Activated CD8-positive, alpha-beta memory T cell treated with anti-CD3 and anti-CD28 coated beads, Interleukin-2, amount 10 ng/mL, durations not matched to agents 7 days and 5 days (primary cell): ENCODE data around the gene ATOX1. TPM values are rescaled to one million over a fixed set of nuclear protein-coding genes. Genes with fewer than 3 reads are reported as not detected.
A peak's percentile ranks its signal among the peaks of the same experiment; 100 is the strongest.
"Not testable (repeated sequence)": the region's sequence is repeated elsewhere in the genome, so short reads cannot be mapped to it uniquely, and the experiment has no call there.

Experiments
- ATAC-seq: fragments of 150-1000 bp; cut with Tn5 transposase; one replicate; pipeline ENCODE4 v1.10.0; 2021; ENCODE audit warnings: moderate library complexity
- CTCF ChIA-PET: fragments of 350-600 bp; sonication (Branson Sonifier 250); formaldehyde crosslinking; loops from one replicate; lab custom pipeline; 2021; ENCODE audit warnings: antibody characterized with exemption; lab: Charles Lee
- DNase-seq: peaks from one replicate; pipeline ENCODE4 v3.0.0-alpha.2; 2020
- H3K27ac Mint-ChIP-seq: one replicate; pipeline ENCODE4 v1.8.0; 2021; ENCODE audit warnings: mild to moderate bottlenecking, mixed read lengths
- H3K27me3 Mint-ChIP-seq: one replicate; pipeline ENCODE4 v1.8.0; 2021; ENCODE audit warnings: mixed read lengths
- H3K36me3 Mint-ChIP-seq: one replicate; pipeline ENCODE4 v1.8.0; 2021; ENCODE audit warnings: mild to moderate bottlenecking, mixed read lengths
- H3K4me1 Mint-ChIP-seq: one replicate; pipeline ENCODE4 v1.8.0; 2021; ENCODE audit warnings: mixed read lengths
- H3K4me3 Mint-ChIP-seq: one replicate; pipeline ENCODE4 v1.8.0; 2021; ENCODE audit warnings: mild to moderate bottlenecking, moderate library complexity, mixed read lengths
- H3K9me3 Mint-ChIP-seq: one replicate; pipeline ENCODE4 v1.8.0; 2022; ENCODE audit warnings: low read depth, mixed read lengths
- total RNA-seq, 2 experiments: library from RNA; stranded (reverse); gene quantifications; one replicate each; pipeline ENCODE4 v1.2.3, GENCODE V29; 2021

ATOX1 gene
- 10 to 100 TPM; 72.6 to 78.1 TPM for total RNA-seq

DNA sequence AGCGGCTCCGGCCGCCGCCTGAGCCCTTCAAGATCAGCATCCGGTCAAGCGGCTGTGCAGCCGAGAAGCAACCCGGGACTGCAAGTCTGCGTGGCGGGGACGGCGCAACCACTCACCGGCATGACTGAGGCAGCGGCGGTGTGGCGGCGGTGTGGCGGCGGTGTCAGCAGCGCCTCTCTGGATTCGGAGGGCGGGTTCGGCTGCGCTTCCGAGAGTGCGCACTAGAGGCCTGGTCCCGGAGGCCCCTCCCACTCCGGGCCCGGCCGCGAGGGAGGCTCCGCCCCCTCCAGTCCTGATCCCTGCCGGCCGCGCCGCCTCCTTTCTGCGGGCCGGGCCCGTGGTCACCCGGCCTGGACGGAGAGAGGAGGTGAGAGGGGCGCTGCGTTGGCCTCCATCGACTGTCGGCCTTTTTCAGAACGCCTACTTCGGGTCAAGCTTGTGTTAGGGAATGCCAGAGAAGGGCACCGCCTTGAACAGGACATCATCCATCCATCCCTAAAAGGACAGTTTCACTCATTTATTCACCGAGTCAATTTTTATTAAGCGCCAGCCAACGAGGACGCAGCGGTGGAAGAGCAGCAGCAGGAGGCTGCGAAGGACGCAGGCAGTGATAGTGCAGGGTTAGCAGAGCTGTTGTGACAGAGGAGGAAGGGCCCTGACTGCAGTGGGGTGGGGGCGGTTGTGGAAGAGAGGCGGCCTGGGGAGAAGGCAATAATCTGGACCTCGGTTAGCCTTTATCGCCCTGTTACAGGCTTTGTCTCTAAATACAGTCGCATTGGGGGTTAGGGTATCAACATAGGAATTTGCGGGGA is at the start of gene ATOX1:
Gene ATOX1 (minus strand): TSS at position 202 of the 812 bp plus-strand sequence. CDS start 80 bp downstream, at position 122.
- DNase-seq (peak; percentile 93), ATAC-seq (peak; percentile 98)
- Mint-ChIP-seq H3K4me3 (peak within 1 kb of the TSS; percentile 90), H3K27ac (peak within 1 kb of the TSS; percentile 90), H3K27me3 (no peaks in the 10 kb centered on the region), H3K9me3 (no peaks in the 10 kb centered on the region), H3K4me1 (peaks cover 31% of the 10 kb centered on the region), H3K36me3 (peaks cover 4% of the 10 kb centered on the region)
- CTCF ChIA-PET, result interaction anchor here (0.6 to 6.1 kb wide), 5 partner anchors 13 to 311 kb away, joined by 3 to 33 read pairs (median 6); partner anchors contain the start of genes G3BP1 and SLC36A1

DNA sequence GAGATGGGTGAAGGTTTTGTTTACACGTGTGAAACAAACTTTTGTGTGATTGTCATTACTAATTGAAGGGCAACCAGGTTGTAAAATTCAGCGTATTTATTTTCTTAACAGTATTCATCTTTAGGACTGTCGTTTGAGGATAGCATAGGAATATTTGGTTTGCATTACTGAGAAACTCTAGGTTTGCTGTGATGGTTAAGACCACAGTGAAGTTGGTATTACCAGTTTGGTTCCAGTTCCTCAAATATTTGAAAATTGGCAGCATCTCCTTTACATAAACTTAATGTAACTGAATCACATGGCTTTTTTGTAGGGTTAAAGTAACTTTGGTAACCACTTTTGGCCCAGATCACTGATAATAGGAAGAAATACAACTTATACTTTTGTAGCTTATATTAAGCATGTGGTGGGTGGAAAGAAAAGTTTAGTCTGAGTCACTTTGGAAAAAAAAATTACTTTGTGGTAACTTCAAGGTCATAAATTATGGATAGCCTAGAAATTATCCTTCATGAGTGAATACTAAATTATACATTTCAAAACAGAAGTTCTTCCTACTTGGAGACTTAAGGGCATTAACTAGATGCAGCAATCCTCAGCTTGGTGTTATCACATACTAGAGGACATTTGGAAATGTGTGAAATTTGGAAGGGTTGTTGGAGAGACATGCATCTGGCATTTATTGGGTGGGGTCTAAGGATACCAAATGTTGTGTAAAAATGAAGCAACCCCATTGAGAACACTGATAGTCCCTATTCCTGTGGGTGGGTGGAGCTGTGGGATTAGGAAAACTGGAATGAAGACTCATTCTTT is 47.2 kb upstream of the ATOX1 start:
- ATAC-seq, result no peak
- DNase-seq, result no peak
- Mint-ChIP-seq H3K27ac (no peak overlapping the region), H3K36me3 (peaks cover 76% of the 10 kb centered on the region), H3K4me1 (peaks cover 19% of the 10 kb centered on the region), H3K4me3 (no peak overlapping the region), H3K27me3 (no peaks in the 10 kb centered on the region), H3K9me3 (no peaks in the 10 kb centered on the region)
- CTCF ChIA-PET, result interaction anchor here (1.4 to 1.7 kb wide), 2 partner anchors 11 to 20 kb away, joined by 5 to 7 read pairs; no protein-coding TSS in a partner anchor

DNA sequence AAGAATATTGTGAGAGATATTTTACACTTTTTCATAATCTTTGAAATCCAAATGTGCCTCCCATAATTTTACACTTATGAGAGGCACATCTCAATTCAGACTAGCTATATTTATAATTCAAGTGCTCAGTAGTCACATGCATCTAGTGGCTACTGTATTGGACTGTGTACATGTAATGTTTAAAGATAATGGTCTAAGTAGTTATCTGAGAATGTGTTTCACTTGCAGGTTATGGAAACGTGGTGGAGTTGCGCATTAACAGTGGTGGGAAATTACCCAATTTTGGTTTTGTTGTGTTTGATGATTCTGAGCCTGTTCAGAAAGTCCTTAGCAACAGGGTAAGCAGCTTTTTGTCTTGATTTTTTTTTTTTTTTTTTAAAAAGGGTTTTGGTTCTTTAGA is 42.1 kb upstream of the ATOX1 start:
- DNase-seq, result no peak
- Mint-ChIP-seq H3K36me3 (peaks cover 67% of the 10 kb centered on the region), H3K4me1 (peaks cover 22% of the 10 kb centered on the region), H3K27me3 (no peaks in the 10 kb centered on the region), H3K27ac (no peak overlapping the region), H3K4me3 (no peak overlapping the region), H3K9me3 (no peaks in the 10 kb centered on the region)
- CTCF ChIA-PET, result interaction anchor here (1.8 kb wide), 1 partner anchor 25 kb away, joined by 6 read pairs; no protein-coding TSS in a partner anchor
- ATAC-seq, result no peak

- Mint-ChIP-seq H3K27me3 (no peaks in the 10 kb centered on the region), H3K4me1 (peaks cover 28% of the 10 kb centered on the region), H3K4me3 (no peak overlapping the region), H3K9me3 (no peaks in the 10 kb centered on the region), H3K27ac (peak overlapping the region; percentile 67), H3K36me3 (peaks cover 66% of the 10 kb centered on the region)
- DNase-seq (no peak), ATAC-seq (peak; percentile 58)
- CTCF ChIA-PET, result interaction anchor here (1.0 to 1.8 kb wide), 2 partner anchors 11 to 26 kb away, joined by 3 to 6 read pairs; no protein-coding TSS in a partner anchor
These were observed 41.0 kb upstream of the ATOX1 start for GRCh38 chr5:151799407-151799806.

DNA sequence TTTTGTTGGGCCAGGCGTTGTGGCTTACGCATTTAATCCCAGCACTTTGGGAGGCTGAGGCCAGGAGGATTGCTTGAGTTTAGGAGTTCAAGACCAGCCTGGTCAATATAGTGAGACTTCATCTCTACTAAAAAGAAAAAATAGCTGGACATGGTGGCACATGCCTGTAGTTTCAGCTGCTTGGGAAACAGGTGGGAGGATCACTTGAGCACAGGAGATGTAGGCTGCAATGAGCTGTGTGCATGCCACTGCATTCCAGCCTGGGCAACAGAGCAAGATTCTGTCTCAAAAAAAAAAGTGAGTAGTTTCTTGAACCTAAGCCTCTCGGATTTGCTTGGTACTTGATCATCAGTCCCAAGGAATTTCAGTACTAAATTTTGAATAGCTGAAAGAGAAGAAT is 40.2 kb upstream of the ATOX1 start:
- Mint-ChIP-seq H3K27me3 (no peaks in the 10 kb centered on the region), H3K4me3 (no peak overlapping the region), H3K27ac (peak overlapping the region; percentile 51), H3K36me3 (peaks cover 67% of the 10 kb centered on the region), H3K9me3 (no peaks in the 10 kb centered on the region), H3K4me1 (peaks cover 34% of the 10 kb centered on the region)
- DNase-seq (no peak), ATAC-seq (no peak)
- CTCF ChIA-PET, result no interaction called here

DNA sequence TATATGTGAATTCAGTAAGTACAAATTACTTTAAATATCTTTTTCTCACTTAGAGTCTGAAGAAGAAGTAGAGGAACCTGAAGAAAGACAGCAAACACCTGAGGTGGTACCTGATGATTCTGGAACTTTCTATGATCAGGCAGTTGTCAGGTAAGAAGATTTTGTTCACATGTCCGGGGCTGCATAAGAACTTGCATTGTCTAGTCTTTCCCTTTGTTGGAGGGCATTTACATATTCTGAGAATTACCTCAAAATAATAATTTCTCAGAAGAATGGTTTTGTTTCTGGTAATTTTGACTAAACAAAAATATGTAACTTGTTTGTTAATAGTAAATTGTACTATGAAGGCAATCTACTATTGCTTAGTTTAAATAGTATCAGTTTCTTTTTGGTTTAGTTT is 37.0 kb upstream of the ATOX1 start:
- Mint-ChIP-seq H3K9me3 (no peaks in the 10 kb centered on the region), H3K4me1 (peaks cover 37% of the 10 kb centered on the region), H3K27me3 (no peaks in the 10 kb centered on the region), H3K27ac (no peak overlapping the region), H3K36me3 (peaks cover 67% of the 10 kb centered on the region), H3K4me3 (no peak overlapping the region)
- ATAC-seq, result no peak
- CTCF ChIA-PET, result no interaction called here
- DNase-seq, result no peak

DNA sequence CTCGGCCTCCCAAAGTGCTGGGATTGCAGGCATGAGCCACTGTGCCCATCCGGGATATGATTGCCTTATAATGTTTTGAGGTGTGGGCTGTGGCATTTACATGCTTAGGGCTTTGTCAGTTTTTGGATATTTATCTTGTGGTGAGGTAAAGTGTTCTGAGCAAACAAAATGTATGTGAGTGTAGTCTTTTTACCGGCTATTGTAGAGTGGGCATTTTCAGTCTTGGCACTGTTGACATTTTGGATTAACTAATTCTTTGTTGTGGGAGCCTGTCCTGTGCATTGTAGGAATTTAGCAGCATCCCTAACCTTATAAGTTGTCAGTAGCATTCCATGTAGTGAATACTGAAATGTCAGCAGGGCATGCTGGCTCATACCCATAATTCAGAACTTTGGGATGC is 34.9 kb upstream of the ATOX1 start:
- Mint-ChIP-seq H3K27ac (no peak overlapping the region), H3K4me1 (peaks cover 26% of the 10 kb centered on the region), H3K36me3 (peaks cover 64% of the 10 kb centered on the region), H3K4me3 (no peak overlapping the region), H3K27me3 (no peaks in the 10 kb centered on the region), H3K9me3 (no peaks in the 10 kb centered on the region)
- DNase-seq (no peak), ATAC-seq (no peak)
- CTCF ChIA-PET, result no interaction called here

DNA sequence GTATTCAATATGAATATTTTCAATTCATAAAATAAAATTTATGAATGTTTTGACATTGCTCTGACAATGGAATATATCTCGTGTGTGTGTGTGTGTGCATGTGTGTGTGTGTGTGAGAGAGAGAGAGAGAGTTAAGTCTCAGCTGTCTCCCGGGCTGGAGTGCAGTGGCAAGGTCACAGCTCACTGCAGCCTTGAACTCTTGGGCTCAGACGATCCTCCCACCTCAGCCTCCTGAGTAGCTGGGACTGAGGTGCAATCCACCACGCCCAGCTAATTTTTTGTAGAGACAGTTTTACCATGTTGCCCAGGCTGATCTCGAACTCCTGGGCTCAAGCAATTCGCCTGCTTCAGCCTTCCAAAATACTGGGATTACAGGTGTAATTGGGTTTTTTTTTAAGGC is 29.4 kb upstream of the ATOX1 start:
- H3K27ac Mint-ChIP-seq, result no peak overlapping the region
- CTCF ChIA-PET, result no interaction called here
- H3K9me3 Mint-ChIP-seq, result no peaks in the 10 kb centered on the region
- DNase-seq (no peak), ATAC-seq (no peak)
- H3K36me3 Mint-ChIP-seq, result peaks cover 45% of the 10 kb centered on the region
- H3K4me3 Mint-ChIP-seq, result no peak overlapping the region
- peaks cover 27% of the 10 kb centered on the region for H3K4me1 Mint-ChIP-seq
- no peaks in the 10 kb centered on the region for H3K27me3 Mint-ChIP-seq

DNA sequence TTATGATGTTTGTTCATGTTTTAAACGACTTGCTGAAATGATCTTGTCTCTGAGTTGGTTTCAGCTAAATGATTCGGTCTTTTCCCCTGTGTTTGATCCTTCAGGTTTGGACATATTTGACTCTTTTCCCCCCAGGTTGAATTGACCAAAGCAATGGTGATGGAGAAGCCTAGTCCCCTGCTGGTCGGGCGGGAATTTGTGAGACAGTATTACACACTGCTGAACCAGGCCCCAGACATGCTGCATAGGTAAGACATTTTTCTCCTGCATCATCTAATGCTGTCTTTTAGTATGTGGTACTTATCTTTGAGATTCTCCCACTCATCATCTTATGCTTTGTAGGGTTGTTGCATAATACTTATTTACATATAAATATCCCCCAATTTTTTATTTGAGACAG is 28.0 kb upstream of the ATOX1 start:
- H3K4me1 Mint-ChIP-seq, result peaks cover 33% of the 10 kb centered on the region
- H3K27me3 Mint-ChIP-seq, result no peaks in the 10 kb centered on the region
- CTCF ChIA-PET, result no interaction called here
- H3K36me3 Mint-ChIP-seq, result peaks cover 39% of the 10 kb centered on the region
- ATAC-seq, result no peak
- no peak overlapping the region for H3K4me3 Mint-ChIP-seq
- DNase-seq, result no peak
- peak overlapping the region; percentile 6 for H3K27ac Mint-ChIP-seq
- H3K9me3 Mint-ChIP-seq, result no peaks in the 10 kb centered on the region

DNA sequence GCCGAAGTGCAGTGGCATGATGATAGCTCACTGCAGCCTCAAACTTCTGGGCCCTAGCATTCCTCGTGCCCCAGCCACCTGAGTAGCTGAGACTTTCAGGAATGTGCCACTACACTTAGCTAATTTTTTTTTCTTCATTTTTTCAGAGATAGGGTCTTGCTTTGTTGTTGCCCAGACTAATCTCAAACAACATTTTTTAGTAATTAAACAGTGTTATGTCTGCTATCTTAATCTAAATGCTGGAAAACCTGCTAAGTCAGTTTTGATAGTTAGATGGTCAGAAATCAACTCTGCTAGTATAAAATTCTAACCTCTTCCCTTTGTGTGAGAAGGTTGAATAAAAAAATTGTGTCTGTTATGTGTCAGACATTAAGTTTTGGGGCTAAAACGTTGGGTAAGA is 25.7 kb upstream of the ATOX1 start:
- H3K4me3 Mint-ChIP-seq, result no peak overlapping the region
- CTCF ChIA-PET, result interaction anchor here (0.6 to 2.6 kb wide), 4 partner anchors 10 to 347 kb away, joined by 3 to 8 read pairs (median 6); partner anchors contain the start of gene G3BP1
- peaks cover 28% of the 10 kb centered on the region for H3K36me3 Mint-ChIP-seq
- H3K27me3 Mint-ChIP-seq, result no peaks in the 10 kb centered on the region
- H3K4me1 Mint-ChIP-seq, result peaks cover 52% of the 10 kb centered on the region
- no peak for ATAC-seq
- H3K27ac Mint-ChIP-seq, result peak overlapping the region; percentile 11
- H3K9me3 Mint-ChIP-seq, result no peaks in the 10 kb centered on the region
- no peak for DNase-seq

- Mint-ChIP-seq H3K36me3 (peaks cover 33% of the 10 kb centered on the region), H3K4me1 (peaks cover 57% of the 10 kb centered on the region)
- H3K9me3 Mint-ChIP-seq, H3K27ac Mint-ChIP-seq, ATAC-seq, H3K4me3 Mint-ChIP-seq, DNase-seq, H3K27me3 Mint-ChIP-seq: not testable (repeated sequence)
- CTCF ChIA-PET, result interaction anchor here (0.6 to 2.6 kb wide), 5 partner anchors 9 to 125 kb away, joined by 3 to 8 read pairs (median 4); partner anchors contain the start of gene G3BP1
These were observed 25.2 kb upstream of the ATOX1 start for GRCh38 chr5:151783664-151784063.

- no peak overlapping the region for H3K4me3 Mint-ChIP-seq
- DNase-seq (no peak), ATAC-seq (no peak)
- H3K4me1 Mint-ChIP-seq, result peaks cover 70% of the 10 kb centered on the region
- CTCF ChIA-PET, result no interaction called here
- no peaks in the 10 kb centered on the region for H3K9me3 Mint-ChIP-seq
- H3K27ac Mint-ChIP-seq, result no peak overlapping the region
- H3K36me3 Mint-ChIP-seq, result peaks cover 35% of the 10 kb centered on the region
- no peaks in the 10 kb centered on the region for H3K27me3 Mint-ChIP-seq
These were observed 22.8 kb upstream of the ATOX1 start for GRCh38 chr5:151781201-151781600.

GRCh38 chr5:151780348-151780747 is 21.9 kb upstream of the ATOX1 start:
- Mint-ChIP-seq H3K9me3 (no peaks in the 10 kb centered on the region), H3K36me3 (peaks cover 40% of the 10 kb centered on the region), H3K4me3 (no peak overlapping the region), H3K4me1 (peaks cover 73% of the 10 kb centered on the region), H3K27ac (no peak overlapping the region), H3K27me3 (no peaks in the 10 kb centered on the region)
- DNase-seq (no peak), ATAC-seq (no peak)
- CTCF ChIA-PET, result no interaction called here
